H1 (cell line): Measurements from ENCODE around the gene C1orf210. TPM values are rescaled to one million over a fixed set of nuclear protein-coding genes. Genes with fewer than 3 reads are reported as not detected.

Source experiments
- CTCF ChIA-PET: fragments of 300-600 bp; sonication (Branson Sonifier 250); formaldehyde crosslinking; loops from one replicate; lab custom pipeline; 2021; ENCODE audit not compliant: partially characterized antibody; lab: Charles Lee
- POLR2A ChIA-PET: fragments of 300-600 bp; sonication (Branson Sonifier 250); formaldehyde crosslinking; loops from one replicate; lab custom pipeline; 2021; ENCODE audit warnings: inconsistent platforms; ENCODE audit not compliant: partially characterized antibody; lab: Charles Lee
- DNase-seq, 2 experiments: peaks; one replicate each; pipeline versions ENCODE4 v3.0.0 to v3.0.0-alpha.2; 2010 to 2022; ENCODE audit warnings: low spot score in 2 of 2, low read depth in 1 of 2, mixed read lengths in 1 of 2
- FAIRE-seq: peaks from 2 replicates; lab custom pipeline; 2011; peaks lifted over from hg19 to GRCh38; lab: Jason Lieb, UNC
- H2AFZ ChIP-seq: 2 replicates; pipeline ENCODE4 v1.8.1; 2012; ENCODE audit warnings: low read length, inconsistent platforms
- H2AK5ac ChIP-seq: 2 replicates; pipeline ENCODE4 v1.6.1; 2013; ENCODE audit warnings: low read depth, low read length
- H2BK120ac ChIP-seq: replicated peaks from 2 replicates; pipeline ENCODE3; 2013; ENCODE audit warnings: low read depth, low read length, inconsistent platforms
- H2BK12ac ChIP-seq: 2 replicates; pipeline ENCODE4 v1.6.1; 2013; ENCODE audit warnings: low read depth, low read length
- H2BK15ac ChIP-seq: 2 replicates; pipeline ENCODE4 v1.6.1; 2013; ENCODE audit warnings: low read length
- H2BK20ac ChIP-seq: 2 replicates; pipeline ENCODE4 v1.6.1; 2013; ENCODE audit warnings: low read length
- H2BK5ac ChIP-seq: 2 replicates; pipeline ENCODE4 v1.6.1; 2013; ENCODE audit warnings: low read depth, low read length
- H3K14ac ChIP-seq: 2 replicates; pipeline ENCODE4 v1.6.1; 2013; ENCODE audit warnings: inconsistent platforms; ENCODE audit not compliant: insufficient read length
- H3K18ac ChIP-seq: 2 replicates; pipeline ENCODE4 v1.6.1; 2013; ENCODE audit warnings: low read length; ENCODE audit errors: extremely low read depth
- H3K23ac ChIP-seq: 2 replicates; pipeline ENCODE4 v1.6.1; 2013; ENCODE audit warnings: inconsistent platforms; ENCODE audit not compliant: insufficient read length
- H3K23me2 ChIP-seq: 2 replicates; pipeline ENCODE4 v1.6.1; 2013; ENCODE audit warnings: low read depth, low read length
- H3K27ac ChIP-seq: 2 replicates; pipeline ENCODE4 v1.6.1; 2011; ENCODE audit warnings: low read depth, low read length, inconsistent platforms
- H3K27me3 ChIP-seq, 4 experiments: replicated peaks in 1 of 4; 1 replicate in 1 of 4; 2 replicates in 3 of 4; pipeline versions ENCODE4 v1.6.1 to v1.8.1; 2011 to 2013; ENCODE audit warnings: low read length in 3 of 4, mild to moderate bottlenecking in 3 of 4, inconsistent platforms in 2 of 4, mixed read lengths in 2 of 4, moderate library complexity in 1 of 4; ENCODE audit not compliant: control insufficient read depth in 3 of 4, insufficient read depth in 3 of 4; ENCODE audit errors: extremely low read depth in 1 of 4
- H3K36me3 ChIP-seq, 4 experiments: 2 replicates each; pipeline versions ENCODE4 v1.6.1 to v1.8.1; 2011 to 2013; ENCODE audit warnings: mild to moderate bottlenecking in 4 of 4, low read length in 3 of 4, moderate library complexity in 2 of 4, control low read depth in 1 of 4, inconsistent platforms in 1 of 4; ENCODE audit not compliant: insufficient read depth in 4 of 4, control insufficient read depth in 2 of 4
- H3K4ac ChIP-seq: replicated peaks from 2 replicates; pipeline ENCODE3; 2013; ENCODE audit warnings: low read length, low read depth, mixed read lengths, inconsistent platforms; ENCODE audit not compliant: insufficient read length
- H3K4me1 ChIP-seq, 4 experiments: replicated peaks in 1 of 4; 1 replicate in 1 of 4; 2 replicates in 3 of 4; pipeline versions ENCODE4 v1.6.1 to v1.8.1; 2011 to 2013; ENCODE audit warnings: low read length in 3 of 4, inconsistent platforms in 2 of 4, mixed read lengths in 1 of 4; ENCODE audit not compliant: insufficient read depth in 4 of 4, control insufficient read depth in 3 of 4
- H3K4me2 ChIP-seq, 2 experiments: 2 replicates each; pipeline versions ENCODE4 v1.6.1 to v1.8.1; 2011 to 2013; ENCODE audit warnings: low read depth in 2 of 2, low read length in 2 of 2, control low read depth in 1 of 2, inconsistent platforms in 1 of 2, mild to moderate bottlenecking in 1 of 2; ENCODE audit not compliant: insufficient read depth in 1 of 2
- H3K4me3 ChIP-seq, 4 experiments: fragments of 200-600, 300-600 bp in 1 of 4; sonication (generic), shearing (Covaris generic), sonication (Bioruptor Twin) in 1 of 4; 2 replicates each; pipeline versions ENCODE4 v1.5.1 to v1.8.1; 2011 to 2016; ENCODE audit warnings: low read length in 4 of 4, low read depth in 3 of 4, control low read depth in 2 of 4, inconsistent platforms in 2 of 4, mild to moderate bottlenecking in 2 of 4, mixed read lengths in 1 of 4, moderate library complexity in 1 of 4; ENCODE audit not compliant: insufficient read depth in 2 of 4; ENCODE audit errors: extremely low read depth in 1 of 4
- H3K56ac ChIP-seq: replicated peaks from 2 replicates; pipeline ENCODE3; 2013; ENCODE audit warnings: low read depth, mild to moderate bottlenecking, mixed read lengths, low read length, inconsistent platforms; ENCODE audit not compliant: insufficient read length
- H3K79me1 ChIP-seq: 2 replicates; pipeline ENCODE4 v1.6.1; 2013; ENCODE audit warnings: low read depth, low read length, control low read depth
- H3K79me2 ChIP-seq, 2 experiments: 2 replicates each; pipeline versions ENCODE4 v1.6.1 to v1.8.1; 2012 to 2013; ENCODE audit warnings: low read length in 2 of 2, mild to moderate bottlenecking in 2 of 2, inconsistent platforms in 1 of 2; ENCODE audit not compliant: insufficient read depth in 2 of 2, control insufficient read depth in 1 of 2
- H3K9ac ChIP-seq, 4 experiments: replicated peaks in 1 of 4; 1 replicate in 1 of 4; 2 replicates in 3 of 4; pipeline versions ENCODE4 v1.6.1 to v1.8.1; 2011 to 2013; ENCODE audit warnings: low read depth in 3 of 4, low read length in 3 of 4, control low read depth in 2 of 4, mild to moderate bottlenecking in 2 of 4, moderate library complexity in 2 of 4, inconsistent platforms in 1 of 4; ENCODE audit errors: extremely low read depth in 1 of 4
- H3K9me3 ChIP-seq, 2 experiments: 2 replicates each; pipeline versions ENCODE4 v1.6.1 to v1.8.1; 2012 to 2013; ENCODE audit warnings: mild to moderate bottlenecking in 2 of 2, moderate library complexity in 2 of 2, control low read depth in 1 of 2, inconsistent platforms in 1 of 2, low read depth in 1 of 2, low read length in 1 of 2, mixed read lengths in 1 of 2; ENCODE audit not compliant: insufficient read depth in 2 of 2
- H4K20me1 ChIP-seq, 2 experiments: replicated peaks in 1 of 2; 2 replicates each; pipeline versions ENCODE3 to v1.8.1; 2011 to 2013; ENCODE audit warnings: inconsistent platforms in 2 of 2, low read length in 2 of 2, mild to moderate bottlenecking in 1 of 2; ENCODE audit not compliant: insufficient read depth in 2 of 2, control insufficient read depth in 1 of 2
- H4K5ac ChIP-seq: 2 replicates; pipeline ENCODE4 v1.6.1; 2013; ENCODE audit warnings: low read length, low read depth, mixed read lengths, inconsistent platforms; ENCODE audit not compliant: insufficient read length
- H4K8ac ChIP-seq: 2 replicates; pipeline ENCODE4 v1.8.0; 2013; ENCODE audit warnings: mild to moderate bottlenecking, moderate library complexity, low read length, inconsistent platforms; ENCODE audit not compliant: insufficient read depth; ENCODE audit errors: extremely low read depth
- H4K91ac ChIP-seq: replicated peaks from 2 replicates; pipeline ENCODE3; 2013; ENCODE audit warnings: low read length, mixed read lengths, inconsistent platforms; ENCODE audit not compliant: insufficient read length
- BCL11A ChIP-seq, 2 experiments: IDR thresholded peaks; one replicate each; pipeline ENCODE4 v1.6.1; 2011; ENCODE audit warnings: low read depth in 2 of 2, low read length in 2 of 2, mild to moderate bottlenecking in 2 of 2
- FOSL1 ChIP-seq: IDR thresholded peaks from 2 replicates; pipeline ENCODE4 v1.6.1; 2011; ENCODE audit warnings: mild to moderate bottlenecking, low read depth, low read length, moderate library complexity; ENCODE audit not compliant: insufficient read depth
- TAF1 ChIP-seq: IDR thresholded peaks from 2 replicates; pipeline ENCODE4 v1.6.1; 2011; ENCODE audit warnings: mild to moderate bottlenecking, low read depth, low read length
- WGBS, 2 experiments: shearing (Covaris generic) in 1 of 2; methylation state at CpG; one replicate each; pipeline versions ENCODE4 v1.1.6 to v1.1.7; 2013 to 2015; ENCODE audit warnings: low lambda C conversion rate in 2 of 2, mixed read lengths in 2 of 2, inconsistent platforms in 1 of 2, low coverage in 1 of 2, missing lambda C conversion rate in 1 of 2; ENCODE audit not compliant: insufficient replicate concordance in 2 of 2, insufficient coverage in 1 of 2, insufficient read length in 1 of 2; ENCODE audit errors: extremely low coverage in 1 of 2, missing lambda C conversion rate in 1 of 2; 5-methylcytosine and 5-hydroxymethylcytosine counted together
- polyA plus RNA-seq, 7 experiments: library from polyadenylated mRNA; depleted of rRNA in 3 of 7; stranded (reverse) in 5 of 7; unstranded in 2 of 7; fragments of >200 nt in 5 of 7; fragments of 200-250 nt in 2 of 7; gene quantifications; 1 replicate in 5 of 7; 2 replicates in 1 of 7; 4 replicates in 1 of 7; pipeline versions ENCODE4 v1.2.1 to v1.2.3, GENCODE V29; 2011 to 2013; ENCODE audit warnings: missing spikeins in 2 of 7, mixed read lengths in 2 of 7
- total RNA-seq: library from RNA; stranded (reverse); fragmentation: NEBNext Ultra II Directional; extraction: Animal tissue kit (Norgen Biotek cat#: 25700); gene quantifications from 2 replicates; pipeline ENCODE4 v1.2.1, GENCODE V29; 2021

C1orf210 gene
- total and polyA plus RNA-seq, 2 of the 8 experiments (the other 6 are each of a cell fraction or from before 2014, with no cell fraction given), result 12.0 to 27.9 TPM

GRCh38 chr1:43319288-43319687, 33.9 kb upstream of the C1orf210 start:
- no peak overlapping the region for H3K27ac ChIP-seq
- H4K20me1 ChIP-seq, result no peaks in the 10 kb centered on the region
- no peak overlapping the region for H2BK12ac ChIP-seq
- H3K9ac ChIP-seq, result no peak overlapping the region
- FAIRE-seq, result no peak
- H3K9me3 ChIP-seq, result no peaks in the 10 kb centered on the region
- no peak overlapping the region for H4K91ac ChIP-seq
- H3K36me3 ChIP-seq, result no peaks in the 10 kb centered on the region
- H3K4me3 ChIP-seq, result no peak overlapping the region
- DNase-seq, result no peak
- H3K79me1 ChIP-seq, result no peaks in the 10 kb centered on the region
- H3K27me3 ChIP-seq, result no peaks in the 10 kb centered on the region; a peak in 1 of 7 replicates
- peaks cover 0 to 5% (median 0%) of the 10 kb centered on the region in 4 experiments; a peak in 1 of 7 replicates for H3K4me1 ChIP-seq
- no peak overlapping the region for H3K23ac ChIP-seq
- H3K4me2 ChIP-seq, result no peak overlapping the region
- H4K5ac ChIP-seq, result no peak overlapping the region
- H3K4ac ChIP-seq, result no peak overlapping the region
- H2BK15ac ChIP-seq, result no peak overlapping the region
- H3K56ac ChIP-seq, result no peak overlapping the region
- no peak overlapping the region for H2BK20ac ChIP-seq
- H2AK5ac ChIP-seq, result no peak overlapping the region
- H2AFZ ChIP-seq, result no peak overlapping the region
- 85% methylated on average over 5 of the region's 5 CpGs; no CpG with 5 or more reads in 1 of the 2 experiments for WGBS, 2 experiments
- ChIA-PET POLR2A (no interaction called here), CTCF (interaction anchor here (1.1 kb wide), 1 partner anchor 27 kb away, joined by 3 read pairs; no protein-coding TSS in a partner anchor)
- H3K23me2 ChIP-seq, result no peaks in the 10 kb centered on the region
- no peak for TF ChIP-seq BCL11A (IDR thresholded peaks at IDR 0.05; ENCODE audit: low read depth in 2 of 2, low read length in 2 of 2)
- no peak for TF ChIP-seq TAF1
- TF ChIP-seq FOSL1, result no peak
- H3K79me2 ChIP-seq, result no peaks in the 10 kb centered on the region
- H3K14ac ChIP-seq, result no peak overlapping the region
- no peak overlapping the region for H3K18ac ChIP-seq
- H2BK5ac ChIP-seq, result no peak overlapping the region
- H2BK120ac ChIP-seq, result no peak overlapping the region
- H4K8ac ChIP-seq, result no peak overlapping the region
